ENCODE measurements around the gene ARHGEF16. TPM values are rescaled to one million over a fixed set of nuclear protein-coding genes. Genes with fewer than 3 reads are reported as not detected.
A peak's percentile ranks its signal among the peaks of the same experiment; 100 is the strongest.

Gene ARHGEF16
- 0.10 and 0.18 TPM in 2 replicates for polyA plus RNA-seq (2012; rRNA removed)
- polyA plus RNA-seq (2012; cell fraction: cytosol; rRNA removed): 0.09 and 0.12 TPM in 2 replicates
- 0.68 and 0.83 TPM in 2 replicates for polyA plus RNA-seq (2012; cell fraction: nucleus; rRNA removed)

DNA sequence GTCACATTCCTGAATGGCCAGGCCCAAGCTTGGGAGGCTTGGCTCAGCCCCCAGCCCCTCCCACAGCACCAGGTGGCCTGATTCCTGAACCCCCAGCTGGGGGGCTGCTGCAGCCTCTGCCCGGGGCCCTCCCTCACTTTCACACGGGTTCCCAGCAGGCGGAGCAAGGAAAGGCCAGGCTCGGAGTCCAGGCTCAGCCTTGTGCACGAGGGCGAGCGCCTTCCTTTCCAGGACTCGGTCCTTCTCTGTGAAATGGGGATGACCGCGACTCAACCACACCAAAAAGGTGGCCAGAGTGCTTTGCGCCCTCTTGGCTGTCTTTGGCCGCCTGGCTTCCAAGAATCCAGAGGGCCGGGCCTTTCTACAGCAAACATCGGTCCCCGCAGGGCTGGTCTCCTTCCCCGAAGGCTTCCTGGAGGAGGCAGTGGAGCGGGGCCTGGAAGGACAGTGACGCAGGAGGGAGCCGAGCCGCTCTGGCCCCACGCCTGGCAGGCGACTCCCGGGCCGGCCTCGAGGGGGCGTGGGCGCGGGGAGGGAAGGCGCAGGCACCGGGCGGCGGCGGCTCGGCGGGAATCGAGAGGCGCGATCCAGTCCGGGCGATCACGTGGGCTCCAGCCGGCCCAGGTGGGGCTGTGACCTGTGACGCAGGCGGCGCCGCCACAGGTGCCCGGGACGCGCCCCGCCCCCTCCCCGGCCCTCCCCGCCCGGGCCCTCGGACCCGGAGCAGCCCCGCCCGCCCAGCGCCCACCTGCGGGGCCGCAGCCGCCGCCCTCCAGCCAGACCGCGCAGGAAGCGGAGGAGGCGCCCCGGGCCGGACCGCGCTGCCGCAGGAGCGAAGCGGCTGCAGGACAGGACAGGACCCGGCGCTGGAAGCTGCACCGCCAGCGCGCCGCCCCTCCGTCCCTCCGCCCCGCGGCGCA lies at the start of gene ARHGEF16:
Gene ARHGEF16 (plus strand): TSS at position 775 of the 920 bp plus-strand sequence. CDS start 8,420 bp downstream, outside the sequence.
- Histone ChIP-seq H3K4me2 (peak within 1 kb of the TSS; percentile 72; the same call in 1 of the 2 replicates), H3K4me3 (ENCODE audit: low read depth in 2 of 2, low read length in 1 of 2) (peak within 1 kb of the TSS in 1 of 2 experiments; percentile 48; a peak in 2 of 4 replicates)

DNA sequence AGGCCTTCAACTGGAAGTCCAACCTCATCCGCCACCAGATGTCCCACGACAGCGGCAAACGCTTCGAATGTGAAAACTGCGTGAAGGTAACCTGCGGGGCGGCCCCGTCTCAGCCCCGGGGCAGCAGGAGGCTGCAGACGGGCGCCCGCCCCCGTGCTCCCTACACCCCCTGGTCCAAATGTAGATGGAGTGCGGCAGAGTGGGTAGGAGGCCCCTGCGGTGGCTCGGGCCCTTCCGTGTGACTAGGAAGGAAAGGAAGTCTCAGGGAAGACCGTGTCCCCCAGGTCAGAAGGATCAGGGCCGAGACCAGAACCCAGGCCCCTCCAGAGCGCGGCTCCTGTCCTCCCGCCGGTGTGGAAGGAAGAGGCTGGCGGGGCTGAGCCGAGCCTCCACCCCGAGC lies 49.7 kb upstream of the ARHGEF16 start:
- WGBS (ENCODE audit: low lambda C conversion rate): 68% methylated on average over 6 of the region's 27 CpGs
- no peaks in the 10 kb centered on the region for H3K79me2 ChIP-seq (ENCODE audit: insufficient read depth)
- no peaks in the 10 kb centered on the region for H3K4me1 ChIP-seq (ENCODE audit: control insufficient read depth in 1 of 2, insufficient read depth in 2 of 2, low read depth in 1 of 2, low read length in 1 of 2)
- no peaks in the 10 kb centered on the region for H3K9me2 ChIP-seq
- no peak overlapping the region for H2AFZ ChIP-seq (ENCODE audit: low read depth)
- ChIA-PET CTCF (no interaction called here), POLR2A (no interaction called here)
- no peaks in the 10 kb centered on the region for H3F3A ChIP-seq (replicated peaks; ENCODE audit: insufficient read depth)
- no peak overlapping the region for H3K27ac ChIP-seq (ENCODE audit: low read depth in 2 of 2, low read length in 1 of 2)
- no peaks in the 10 kb centered on the region for H3K36me3 ChIP-seq (replicated peaks in 1 of 2; ENCODE audit: control insufficient read depth in 1 of 2, insufficient read depth in 2 of 2, low read length in 1 of 2)
- H3K27me3 ChIP-seq (ENCODE audit: insufficient read depth): peaks cover 9% of the 10 kb centered on the region; the same call in 1 of the 2 replicates
- no peaks in the 10 kb centered on the region for H4K20me1 ChIP-seq (ENCODE audit: insufficient read depth)
- H3K4me2 ChIP-seq: no peak overlapping the region
- H3K9ac ChIP-seq: no peak overlapping the region
- DNase-seq: no peak
- H3K4me3 ChIP-seq (ENCODE audit: low read depth in 2 of 2, low read length in 1 of 2): no peak overlapping the region
- no peak for TF ChIP-seq YY1 (IDR thresholded peaks at IDR 0.05; ENCODE audit: low read depth)
- TF ChIP-seq GATA2 (CRISPR knock-in tag; IDR thresholded peaks at IDR 0.05): no peak
- TF ChIP-seq TAF1 (IDR thresholded peaks at IDR 0.05; ENCODE audit: borderline replicate concordance, low read depth, low read length): no peak
- TF ChIP-seq, protein P1, sequence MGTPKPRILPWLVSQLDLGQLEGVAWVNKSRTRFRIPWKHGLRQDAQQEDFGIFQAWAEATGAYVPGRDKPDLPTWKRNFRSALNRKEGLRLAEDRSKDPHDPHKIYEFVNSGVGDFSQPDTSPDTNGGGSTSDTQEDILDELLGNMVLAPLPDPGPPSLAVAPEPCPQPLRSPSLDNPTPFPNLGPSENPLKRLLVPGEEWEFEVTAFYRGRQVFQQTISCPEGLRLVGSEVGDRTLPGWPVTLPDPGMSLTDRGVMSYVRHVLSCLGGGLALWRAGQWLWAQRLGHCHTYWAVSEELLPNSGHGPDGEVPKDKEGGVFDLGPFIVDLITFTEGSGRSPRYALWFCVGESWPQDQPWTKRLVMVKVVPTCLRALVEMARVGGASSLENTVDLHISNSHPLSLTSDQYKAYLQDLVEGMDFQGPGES (IDR thresholded peaks at IDR 0.05; ENCODE audit: low read depth, low read length): no peak
- TF ChIP-seq, protein P2, sequence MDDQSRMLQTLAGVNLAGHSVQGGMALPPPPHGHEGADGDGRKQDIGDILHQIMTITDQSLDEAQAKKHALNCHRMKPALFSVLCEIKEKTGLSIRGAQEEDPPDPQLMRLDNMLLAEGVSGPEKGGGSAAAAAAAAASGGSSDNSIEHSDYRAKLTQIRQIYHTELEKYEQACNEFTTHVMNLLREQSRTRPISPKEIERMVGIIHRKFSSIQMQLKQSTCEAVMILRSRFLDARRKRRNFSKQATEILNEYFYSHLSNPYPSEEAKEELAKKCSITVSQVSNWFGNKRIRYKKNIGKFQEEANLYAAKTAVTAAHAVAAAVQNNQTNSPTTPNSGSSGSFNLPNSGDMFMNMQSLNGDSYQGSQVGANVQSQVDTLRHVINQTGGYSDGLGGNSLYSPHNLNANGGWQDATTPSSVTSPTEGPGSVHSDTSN (IDR thresholded peaks at IDR 0.05): no peak
- no peak for TF ChIP-seq SIN3A (IDR thresholded peaks at IDR 0.05; ENCODE audit: borderline replicate concordance, low read depth, low read length)
- TF ChIP-seq JUND (IDR thresholded peaks at IDR 0.05): no peak
- TF ChIP-seq, protein P3, sequence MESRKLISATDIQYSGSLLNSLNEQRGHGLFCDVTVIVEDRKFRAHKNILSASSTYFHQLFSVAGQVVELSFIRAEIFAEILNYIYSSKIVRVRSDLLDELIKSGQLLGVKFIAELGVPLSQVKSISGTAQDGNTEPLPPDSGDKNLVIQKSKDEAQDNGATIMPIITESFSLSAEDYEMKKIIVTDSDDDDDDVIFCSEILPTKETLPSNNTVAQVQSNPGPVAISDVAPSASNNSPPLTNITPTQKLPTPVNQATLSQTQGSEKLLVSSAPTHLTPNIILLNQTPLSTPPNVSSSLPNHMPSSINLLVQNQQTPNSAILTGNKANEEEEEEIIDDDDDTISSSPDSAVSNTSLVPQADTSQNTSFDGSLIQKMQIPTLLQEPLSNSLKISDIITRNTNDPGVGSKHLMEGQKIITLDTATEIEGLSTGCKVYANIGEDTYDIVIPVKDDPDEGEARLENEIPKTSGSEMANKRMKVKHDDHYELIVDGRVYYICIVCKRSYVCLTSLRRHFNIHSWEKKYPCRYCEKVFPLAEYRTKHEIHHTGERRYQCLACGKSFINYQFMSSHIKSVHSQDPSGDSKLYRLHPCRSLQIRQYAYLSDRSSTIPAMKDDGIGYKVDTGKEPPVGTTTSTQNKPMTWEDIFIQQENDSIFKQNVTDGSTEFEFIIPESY (IDR thresholded peaks at IDR 0.05; ENCODE audit: borderline replicate concordance, low read depth): no peak
- TF ChIP-seq RXRA (IDR thresholded peaks at IDR 0.05; ENCODE audit: borderline replicate concordance, low read depth): no peak
- no peak for TF ChIP-seq EZH2phosphoT487 (IDR thresholded peaks at IDR 0.05; ENCODE audit: borderline replicate concordance, low read depth)
- TF ChIP-seq ELF1 (IDR thresholded peaks at IDR 0.05): no peak
- no peaks in the 10 kb centered on the region for H3K9me3 ChIP-seq

More for the DNA sequence above, at the start of gene ARHGEF16:
- H2AFZ ChIP-seq (ENCODE audit: low read depth): peak within 1 kb of the TSS; percentile 22; the same call in 1 of the 2 replicates
- H3K27ac ChIP-seq (ENCODE audit: low read depth in 2 of 2, low read length in 1 of 2): no peak within 1 kb of the TSS
- peaks cover 0 to 19% of the 10 kb centered on the region in 2 experiments; a peak in 1 of 4 replicates for H3K4me1 ChIP-seq (ENCODE audit: control insufficient read depth in 1 of 2, insufficient read depth in 2 of 2, low read depth in 1 of 2, low read length in 1 of 2)
- CTCF ChIA-PET: interaction anchor here (0.6 to 4.1 kb wide), 51 partner anchors 11 to 314 kb away, joined by 3 to 114 read pairs (median 8); no protein-coding TSS in a partner anchor
- H4K20me1 ChIP-seq (ENCODE audit: insufficient read depth): no peaks in the 10 kb centered on the region
- no peaks in the 10 kb centered on the region for H3K27me3 ChIP-seq (ENCODE audit: insufficient read depth)
- TF ChIP-seq, protein P4, sequence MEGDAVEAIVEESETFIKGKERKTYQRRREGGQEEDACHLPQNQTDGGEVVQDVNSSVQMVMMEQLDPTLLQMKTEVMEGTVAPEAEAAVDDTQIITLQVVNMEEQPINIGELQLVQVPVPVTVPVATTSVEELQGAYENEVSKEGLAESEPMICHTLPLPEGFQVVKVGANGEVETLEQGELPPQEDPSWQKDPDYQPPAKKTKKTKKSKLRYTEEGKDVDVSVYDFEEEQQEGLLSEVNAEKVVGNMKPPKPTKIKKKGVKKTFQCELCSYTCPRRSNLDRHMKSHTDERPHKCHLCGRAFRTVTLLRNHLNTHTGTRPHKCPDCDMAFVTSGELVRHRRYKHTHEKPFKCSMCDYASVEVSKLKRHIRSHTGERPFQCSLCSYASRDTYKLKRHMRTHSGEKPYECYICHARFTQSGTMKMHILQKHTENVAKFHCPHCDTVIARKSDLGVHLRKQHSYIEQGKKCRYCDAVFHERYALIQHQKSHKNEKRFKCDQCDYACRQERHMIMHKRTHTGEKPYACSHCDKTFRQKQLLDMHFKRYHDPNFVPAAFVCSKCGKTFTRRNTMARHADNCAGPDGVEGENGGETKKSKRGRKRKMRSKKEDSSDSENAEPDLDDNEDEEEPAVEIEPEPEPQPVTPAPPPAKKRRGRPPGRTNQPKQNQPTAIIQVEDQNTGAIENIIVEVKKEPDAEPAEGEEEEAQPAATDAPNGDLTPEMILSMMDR (IDR thresholded peaks at IDR 0.05): peak; percentile 40
- TF ChIP-seq, protein P5, sequence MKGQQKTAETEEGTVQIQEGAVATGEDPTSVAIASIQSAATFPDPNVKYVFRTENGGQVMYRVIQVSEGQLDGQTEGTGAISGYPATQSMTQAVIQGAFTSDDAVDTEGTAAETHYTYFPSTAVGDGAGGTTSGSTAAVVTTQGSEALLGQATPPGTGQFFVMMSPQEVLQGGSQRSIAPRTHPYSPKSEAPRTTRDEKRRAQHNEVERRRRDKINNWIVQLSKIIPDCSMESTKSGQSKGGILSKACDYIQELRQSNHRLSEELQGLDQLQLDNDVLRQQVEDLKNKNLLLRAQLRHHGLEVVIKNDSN (IDR thresholded peaks at IDR 0.05; ENCODE audit: borderline replicate concordance, low read depth): peak; percentile 50; the same call in 1 of the 2 replicates
- TF ChIP-seq RXRA (IDR thresholded peaks at IDR 0.05; ENCODE audit: borderline replicate concordance, low read depth): no peak
- TF ChIP-seq, protein P6, sequence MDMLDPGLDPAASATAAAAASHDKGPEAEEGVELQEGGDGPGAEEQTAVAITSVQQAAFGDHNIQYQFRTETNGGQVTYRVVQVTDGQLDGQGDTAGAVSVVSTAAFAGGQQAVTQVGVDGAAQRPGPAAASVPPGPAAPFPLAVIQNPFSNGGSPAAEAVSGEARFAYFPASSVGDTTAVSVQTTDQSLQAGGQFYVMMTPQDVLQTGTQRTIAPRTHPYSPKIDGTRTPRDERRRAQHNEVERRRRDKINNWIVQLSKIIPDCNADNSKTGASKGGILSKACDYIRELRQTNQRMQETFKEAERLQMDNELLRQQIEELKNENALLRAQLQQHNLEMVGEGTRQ (IDR thresholded peaks at IDR 0.05; ENCODE audit: borderline replicate concordance, low read depth, low read length): no peak
- H3K9me2 ChIP-seq: no peaks in the 10 kb centered on the region
- no peaks in the 10 kb centered on the region for H3K36me3 ChIP-seq (replicated peaks in 1 of 2; ENCODE audit: control insufficient read depth in 1 of 2, insufficient read depth in 2 of 2, low read length in 1 of 2)
- DNase-seq: peak; percentile 91
- no peaks in the 10 kb centered on the region for H3K9me3 ChIP-seq
- H3K79me2 ChIP-seq (ENCODE audit: insufficient read depth): no peaks in the 10 kb centered on the region
- 13% methylated on average over 28 of the region's 84 CpGs for WGBS (ENCODE audit: low lambda C conversion rate)
- POLR2A ChIA-PET: no interaction called here
- no peak within 1 kb of the TSS for H3K9ac ChIP-seq
- no peaks in the 10 kb centered on the region for H3F3A ChIP-seq (replicated peaks; ENCODE audit: insufficient read depth)

All from SK-N-SH (cell line).